ENCODE results near the gene CTXN3. TPM values are rescaled to one million over a fixed set of nuclear protein-coding genes. Genes with fewer than 3 reads are reported as not detected.
A peak's percentile ranks its signal among the peaks of the same experiment; 100 is the strongest.

CTXN3 gene
- total RNA-seq (not detected), polyA plus RNA-seq (0.30 TPM)
- long read RNA-seq, donor 1, result 0 reads
- long read RNA-seq, donor 2, result 0 reads
- long read RNA-seq, donor 3, result 0 reads
- long read RNA-seq, donor 4, result 0 reads
- long read RNA-seq, donor 5, result 0 reads
- long read RNA-seq, donor 6, result 0 reads
- long read RNA-seq, donor 7, result 0 reads
- long read RNA-seq, donor 8, result 0 reads
- long read RNA-seq, donor 9, result 0 reads
- long read RNA-seq, donor 10, result 0 reads

DNA sequence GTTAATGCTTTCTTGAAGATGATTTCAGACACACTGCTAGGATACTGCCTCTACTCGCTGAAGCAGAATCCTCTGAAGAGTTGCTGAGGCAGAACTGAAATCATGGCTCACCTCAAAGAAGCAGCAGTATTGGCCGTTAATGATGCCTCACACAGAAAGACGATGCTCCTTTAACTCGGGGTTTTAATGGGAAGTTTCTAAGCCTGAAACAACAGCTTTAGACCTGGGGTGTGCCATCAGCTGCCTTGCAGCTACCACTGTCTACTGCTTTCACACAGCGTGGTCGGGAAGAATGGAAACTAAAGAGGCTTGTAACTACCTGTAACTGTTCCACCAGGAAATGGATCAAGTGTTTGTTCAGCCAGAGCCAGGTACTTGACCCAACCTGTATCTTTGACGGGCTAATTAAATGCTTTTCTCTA, at the start of gene CTXN3:
TSS of gene CTXN3 (plus strand) at position 65 of the 422 bp plus-strand sequence. CDS start 8,440 bp downstream, outside the sequence.
- Histone ChIP-seq H3K36me3 (ENCODE audit: control insufficient read depth in 2 of 2, insufficient read depth in 2 of 2, low read length in 1 of 2) (no peaks in the 10 kb centered on the region), H3K4me3 (ENCODE audit: low read length in 2 of 2) (no peak within 1 kb of the TSS), H3K27me3 (ENCODE audit: control insufficient read depth in 2 of 2, insufficient read depth in 1 of 2, low read length in 1 of 2) (no peaks in the 10 kb centered on the region), H3K4me1 (ENCODE audit: control insufficient read depth in 2 of 2, insufficient read depth in 2 of 2, low read length in 2 of 2) (no peaks in the 10 kb centered on the region), H3K9me3 (ENCODE audit: control insufficient read depth in 2 of 2, insufficient read depth in 1 of 2, low read length in 1 of 2) (no peaks in the 10 kb centered on the region), H3K27ac (ENCODE audit: low read depth in 1 of 2, low read length in 1 of 2) (peak within 1 kb of the TSS in 1 of 2 donors; percentile 4)
- peak in 1 of 9 donors; percentile 7 for DNase-seq (ENCODE audit: low read depth in 6 of 9, low spot score in 9 of 9)
- 92% methylated on average over 7 of the region's 7 CpGs for WGBS

DNA sequence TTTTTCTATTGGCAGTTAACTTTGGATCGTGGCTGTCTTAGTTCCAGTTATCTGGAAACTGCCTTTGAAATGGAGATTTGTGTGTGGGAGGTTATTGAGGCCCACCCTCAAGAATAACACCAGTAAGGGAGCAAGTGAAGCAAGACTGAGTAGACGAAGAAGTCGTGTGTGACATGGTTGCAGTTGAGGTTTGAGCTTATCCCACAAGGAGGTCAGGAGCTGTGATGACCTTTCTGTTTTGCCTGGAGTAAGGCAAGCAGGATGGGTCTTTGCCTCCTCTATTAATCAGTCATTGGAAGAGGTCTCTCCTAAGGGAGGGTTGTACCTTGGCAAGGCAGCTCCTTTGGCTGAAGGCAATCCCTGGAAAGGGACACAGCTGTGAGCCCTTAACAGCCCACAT, 49.6 kb upstream of the CTXN3 start:
- peaks cover 0 to 28% of the 10 kb centered on the region in 2 donors for H3K4me1 ChIP-seq (ENCODE audit: control insufficient read depth in 2 of 2, insufficient read depth in 2 of 2, low read length in 2 of 2)
- H3K36me3 ChIP-seq (ENCODE audit: control insufficient read depth in 2 of 2, insufficient read depth in 2 of 2, low read length in 1 of 2), result no peaks in the 10 kb centered on the region
- no peaks in the 10 kb centered on the region for H3K27me3 ChIP-seq (ENCODE audit: control insufficient read depth in 2 of 2, insufficient read depth in 1 of 2, low read length in 1 of 2)
- H3K9me3 ChIP-seq (ENCODE audit: control insufficient read depth in 2 of 2, insufficient read depth in 1 of 2, low read length in 1 of 2), result no peaks in the 10 kb centered on the region
- DNase-seq (ENCODE audit: low read depth in 6 of 9, low spot score in 9 of 9), result no peak
- WGBS, result 95% methylated on average over 3 of the region's 3 CpGs
- H3K4me3 ChIP-seq (ENCODE audit: low read length in 2 of 2), result no peak overlapping the region
- H3K27ac ChIP-seq (ENCODE audit: low read depth in 1 of 2, low read length in 1 of 2), result no peak overlapping the region

DNA sequence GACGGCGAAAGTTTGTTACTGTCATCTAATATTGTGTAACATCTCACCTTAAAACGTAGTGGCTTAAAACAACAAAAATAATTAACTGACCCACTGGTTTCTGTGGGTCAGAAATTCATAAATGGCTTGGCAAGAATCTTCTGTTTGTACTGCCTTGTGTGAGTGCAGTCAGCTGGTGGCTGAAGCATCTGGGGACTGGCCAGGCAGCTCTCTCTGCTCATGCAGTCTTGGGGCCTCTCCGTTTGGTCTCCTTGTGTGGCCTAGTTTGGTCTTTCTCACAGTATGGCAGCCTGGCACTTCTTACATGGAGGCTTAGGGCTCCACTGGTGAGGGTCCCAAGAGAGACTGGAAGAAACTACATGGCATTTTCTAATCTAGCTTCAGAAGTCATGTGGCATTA, 49.0 kb upstream of the CTXN3 start:
- no peak for DNase-seq (ENCODE audit: low read depth in 6 of 9, low spot score in 9 of 9)
- Histone ChIP-seq H3K36me3 (ENCODE audit: control insufficient read depth in 2 of 2, insufficient read depth in 2 of 2, low read length in 1 of 2) (no peaks in the 10 kb centered on the region), H3K27ac (ENCODE audit: low read depth in 1 of 2, low read length in 1 of 2) (no peak overlapping the region), H3K4me1 (ENCODE audit: control insufficient read depth in 2 of 2, insufficient read depth in 2 of 2, low read length in 2 of 2) (peaks cover 0 to 26% of the 10 kb centered on the region in 2 donors), H3K27me3 (ENCODE audit: control insufficient read depth in 2 of 2, insufficient read depth in 1 of 2, low read length in 1 of 2) (no peaks in the 10 kb centered on the region), H3K9me3 (ENCODE audit: control insufficient read depth in 2 of 2, insufficient read depth in 1 of 2, low read length in 1 of 2) (no peaks in the 10 kb centered on the region), H3K4me3 (ENCODE audit: low read length in 2 of 2) (no peak overlapping the region)
- WGBS, result 96% methylated on average over 4 of the region's 4 CpGs

DNA sequence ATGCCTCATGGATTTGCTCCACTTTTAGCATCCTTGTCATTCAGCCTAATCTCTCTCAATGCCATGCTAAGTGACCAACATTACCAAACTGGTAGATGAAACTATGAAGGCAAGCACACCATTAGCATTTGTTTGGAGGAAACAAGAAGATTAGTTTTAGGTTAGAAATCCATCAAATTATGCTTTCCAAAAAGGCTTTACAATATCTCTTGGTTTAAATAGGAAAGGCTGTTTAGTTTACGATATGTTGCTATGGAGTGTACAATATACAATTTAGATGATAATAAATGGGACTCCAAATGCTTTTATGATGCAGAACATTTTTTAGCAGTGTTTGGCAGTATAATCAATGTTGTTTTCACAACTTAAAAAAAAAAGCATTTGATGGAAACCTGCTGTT, 47.8 kb upstream of the CTXN3 start:
- H3K27me3 ChIP-seq (ENCODE audit: control insufficient read depth in 2 of 2, insufficient read depth in 1 of 2, low read length in 1 of 2), result no peaks in the 10 kb centered on the region
- WGBS, result 95% methylated on average over 1 of the region's 1 CpG
- no peak overlapping the region for H3K4me3 ChIP-seq (ENCODE audit: low read length in 2 of 2)
- peaks cover 0 to 13% of the 10 kb centered on the region in 2 donors for H3K4me1 ChIP-seq (ENCODE audit: control insufficient read depth in 2 of 2, insufficient read depth in 2 of 2, low read length in 2 of 2)
- no peaks in the 10 kb centered on the region for H3K9me3 ChIP-seq (ENCODE audit: control insufficient read depth in 2 of 2, insufficient read depth in 1 of 2, low read length in 1 of 2)
- H3K36me3 ChIP-seq (ENCODE audit: control insufficient read depth in 2 of 2, insufficient read depth in 2 of 2, low read length in 1 of 2), result no peaks in the 10 kb centered on the region
- DNase-seq (ENCODE audit: low read depth in 6 of 9, low spot score in 9 of 9), result no peak
- no peak overlapping the region for H3K27ac ChIP-seq (ENCODE audit: low read depth in 1 of 2, low read length in 1 of 2)

DNA sequence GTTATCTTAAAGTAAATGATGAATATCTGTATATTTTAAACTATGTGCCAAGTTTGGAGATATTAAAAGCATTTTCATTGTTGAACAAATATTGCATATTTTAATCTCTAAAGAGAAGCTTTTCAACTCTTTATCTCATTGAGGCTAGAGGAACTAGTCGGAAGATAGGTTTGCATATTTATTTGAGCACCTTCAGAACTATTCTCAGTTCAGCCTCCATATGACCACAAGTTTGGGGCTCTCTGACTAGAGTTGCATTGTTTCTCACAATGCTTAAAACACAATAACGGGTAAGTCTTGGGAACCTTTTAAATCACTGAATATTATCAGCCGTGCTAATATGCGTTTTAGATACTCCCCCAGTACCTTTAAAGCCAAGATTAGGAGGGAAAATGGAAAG, 47.3 kb upstream of the CTXN3 start:
- H3K4me3 ChIP-seq (ENCODE audit: low read length in 2 of 2), result no peak overlapping the region
- DNase-seq (ENCODE audit: low read depth in 6 of 9, low spot score in 9 of 9), result no peak
- WGBS, result 98% methylated on average over 4 of the region's 4 CpGs
- no peaks in the 10 kb centered on the region for H3K27me3 ChIP-seq (ENCODE audit: control insufficient read depth in 2 of 2, insufficient read depth in 1 of 2, low read length in 1 of 2)
- H3K27ac ChIP-seq (ENCODE audit: low read depth in 1 of 2, low read length in 1 of 2), result no peak overlapping the region
- H3K9me3 ChIP-seq (ENCODE audit: control insufficient read depth in 2 of 2, insufficient read depth in 1 of 2, low read length in 1 of 2), result no peaks in the 10 kb centered on the region
- H3K36me3 ChIP-seq (ENCODE audit: control insufficient read depth in 2 of 2, insufficient read depth in 2 of 2, low read length in 1 of 2), result no peaks in the 10 kb centered on the region
- peaks cover 0 to 10% of the 10 kb centered on the region in 2 donors for H3K4me1 ChIP-seq (ENCODE audit: control insufficient read depth in 2 of 2, insufficient read depth in 2 of 2, low read length in 2 of 2)

DNA sequence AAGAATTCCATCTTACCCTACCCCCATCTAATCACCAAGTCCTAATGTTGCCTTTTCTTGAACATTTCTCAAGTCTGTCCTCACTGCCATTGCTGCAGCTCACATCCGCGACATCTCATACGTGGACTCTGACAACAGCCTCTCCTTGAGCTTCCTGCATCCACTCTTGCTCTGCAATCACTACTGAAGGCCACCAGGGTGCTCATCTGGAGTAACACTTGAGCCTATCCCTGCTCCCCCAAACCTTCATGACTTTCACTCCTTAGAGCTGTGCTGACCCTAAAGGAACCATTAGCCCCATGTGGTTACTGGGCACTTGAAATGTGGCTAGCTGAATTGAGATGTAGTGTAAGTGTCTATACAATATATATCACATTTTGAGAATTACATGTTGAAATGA, 46.4 kb upstream of the CTXN3 start:
- 97% methylated on average over 3 of the region's 3 CpGs for WGBS
- no peaks in the 10 kb centered on the region for H3K9me3 ChIP-seq (ENCODE audit: control insufficient read depth in 2 of 2, insufficient read depth in 1 of 2, low read length in 1 of 2)
- H3K4me1 ChIP-seq (ENCODE audit: control insufficient read depth in 2 of 2, insufficient read depth in 2 of 2, low read length in 2 of 2), result peaks cover 0 to 1% of the 10 kb centered on the region in 2 donors
- H3K27me3 ChIP-seq (ENCODE audit: control insufficient read depth in 2 of 2, insufficient read depth in 1 of 2, low read length in 1 of 2), result no peaks in the 10 kb centered on the region
- no peak overlapping the region for H3K4me3 ChIP-seq (ENCODE audit: low read length in 2 of 2)
- H3K36me3 ChIP-seq (ENCODE audit: control insufficient read depth in 2 of 2, insufficient read depth in 2 of 2, low read length in 1 of 2), result no peaks in the 10 kb centered on the region
- no peak for DNase-seq (ENCODE audit: low read depth in 6 of 9, low spot score in 9 of 9)
- no peak overlapping the region for H3K27ac ChIP-seq (ENCODE audit: low read depth in 1 of 2, low read length in 1 of 2)

DNA sequence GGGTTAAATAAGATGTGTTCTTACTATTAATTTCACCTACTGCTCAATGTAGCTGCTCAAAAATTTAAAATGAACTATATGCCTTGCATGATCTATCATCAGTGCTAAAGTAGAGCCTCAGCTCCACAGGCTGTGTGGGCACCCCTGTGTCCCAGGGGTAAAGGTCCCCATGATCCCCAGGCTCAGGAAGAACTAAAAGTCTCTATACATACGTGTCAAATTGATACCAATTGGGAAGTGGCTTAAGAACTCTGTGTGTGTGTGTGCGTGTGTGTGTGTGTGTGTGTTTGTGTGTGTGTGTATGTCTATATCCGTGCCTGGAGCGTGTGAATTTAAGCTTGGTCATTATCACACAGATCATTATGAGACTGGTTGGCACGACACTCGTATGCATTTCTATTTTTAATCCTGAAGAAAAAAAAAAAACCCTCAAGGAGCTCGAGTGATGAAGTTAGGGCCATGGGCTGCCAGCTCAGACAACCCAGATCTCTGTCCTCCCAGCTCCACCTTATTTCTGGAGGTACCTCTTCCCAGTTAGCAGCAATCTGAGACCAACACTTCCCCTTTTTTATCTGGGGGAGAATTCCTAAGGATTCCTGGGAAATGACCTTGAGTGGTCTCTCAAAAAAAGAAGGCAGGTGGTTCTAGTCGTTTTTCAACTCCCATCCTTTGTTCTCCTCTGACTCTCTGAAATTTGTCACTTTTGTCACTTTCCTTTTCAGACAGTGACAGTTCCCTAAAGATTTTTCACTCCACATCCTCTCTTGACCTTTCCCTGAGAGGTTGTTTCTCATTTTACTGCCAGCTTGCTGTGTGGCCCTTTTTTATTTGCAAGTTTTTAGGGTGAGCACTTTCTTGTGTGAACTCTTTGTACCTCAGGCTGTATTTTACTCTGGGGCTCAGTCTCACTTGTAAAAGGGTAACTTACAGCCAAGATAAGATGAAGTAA, 45.7 kb upstream of the CTXN3 start:
- Histone ChIP-seq H3K9me3 (ENCODE audit: control insufficient read depth in 2 of 2, insufficient read depth in 1 of 2, low read length in 1 of 2) (no peaks in the 10 kb centered on the region), H3K36me3 (ENCODE audit: control insufficient read depth in 2 of 2, insufficient read depth in 2 of 2, low read length in 1 of 2) (no peaks in the 10 kb centered on the region), H3K4me3 (ENCODE audit: low read length in 2 of 2) (no peak overlapping the region), H3K27ac (ENCODE audit: low read depth in 1 of 2, low read length in 1 of 2) (no peak overlapping the region), H3K4me1 (ENCODE audit: control insufficient read depth in 2 of 2, insufficient read depth in 2 of 2, low read length in 2 of 2) (no peaks in the 10 kb centered on the region), H3K27me3 (ENCODE audit: control insufficient read depth in 2 of 2, insufficient read depth in 1 of 2, low read length in 1 of 2) (no peaks in the 10 kb centered on the region)
- 31% methylated on average over 8 of the region's 8 CpGs for WGBS
- no peak for DNase-seq (ENCODE audit: low read depth in 6 of 9, low spot score in 9 of 9)

DNA sequence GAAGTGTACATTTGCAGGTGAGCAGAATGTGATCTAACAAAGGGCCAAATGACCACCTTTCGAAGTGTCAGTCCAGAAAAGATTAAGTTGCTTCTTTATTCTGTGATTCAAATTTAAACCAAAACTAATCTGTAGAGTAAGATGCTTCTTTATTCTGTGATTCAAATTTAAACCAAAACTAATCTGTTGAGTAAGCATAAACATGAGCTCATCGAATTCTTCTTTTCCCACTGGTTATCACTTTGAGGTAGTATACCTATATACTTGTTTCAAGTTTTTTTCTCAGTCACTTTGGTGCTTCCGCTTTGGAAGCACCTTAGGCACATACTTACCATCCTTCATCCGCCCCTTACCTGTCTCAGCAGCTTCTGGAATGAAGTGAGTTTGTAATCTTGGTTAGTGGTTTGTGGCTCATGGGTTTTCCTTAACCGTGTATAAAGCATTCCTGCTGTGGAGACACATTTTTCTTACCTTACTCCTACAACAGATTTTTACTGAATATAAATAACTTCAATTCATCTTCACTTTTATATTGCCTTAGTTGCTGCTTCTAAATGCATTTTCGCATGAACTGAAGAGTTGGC, 40.7 kb upstream of the CTXN3 start:
- WGBS, result 78% methylated on average over 6 of the region's 6 CpGs
- H3K36me3 ChIP-seq (ENCODE audit: control insufficient read depth in 2 of 2, insufficient read depth in 2 of 2, low read length in 1 of 2), result no peaks in the 10 kb centered on the region
- H3K9me3 ChIP-seq (ENCODE audit: control insufficient read depth in 2 of 2, insufficient read depth in 1 of 2, low read length in 1 of 2), result no peaks in the 10 kb centered on the region
- H3K4me3 ChIP-seq (ENCODE audit: low read length in 2 of 2), result no peak overlapping the region
- H3K27me3 ChIP-seq (ENCODE audit: control insufficient read depth in 2 of 2, insufficient read depth in 1 of 2, low read length in 1 of 2), result no peaks in the 10 kb centered on the region
- H3K27ac ChIP-seq (ENCODE audit: low read depth in 1 of 2, low read length in 1 of 2), result no peak overlapping the region
- H3K4me1 ChIP-seq (ENCODE audit: control insufficient read depth in 2 of 2, insufficient read depth in 2 of 2, low read length in 2 of 2), result peaks cover 0 to 4% of the 10 kb centered on the region in 2 donors
- DNase-seq (ENCODE audit: low read depth in 6 of 9, low spot score in 9 of 9), result no peak

DNA sequence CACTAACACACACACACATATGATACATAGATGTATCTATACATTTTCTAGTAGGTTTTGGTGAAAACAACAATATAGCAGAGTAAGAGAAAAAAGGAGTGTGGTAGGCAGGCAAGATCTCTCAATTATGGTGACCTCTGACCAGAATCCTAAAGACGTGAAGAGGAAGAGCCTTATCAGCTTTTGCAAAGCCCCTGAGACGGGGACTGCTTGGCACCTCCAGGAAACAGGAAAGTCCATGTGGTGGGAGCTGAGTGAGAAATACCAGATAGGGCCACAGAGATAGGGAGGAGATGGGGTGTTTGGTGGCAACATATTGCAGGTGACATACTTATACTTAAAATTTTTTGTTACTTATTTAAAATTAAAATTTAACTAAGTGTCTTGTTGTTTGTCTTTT, 39.9 kb upstream of the CTXN3 start:
- WGBS, result 20% methylated on average over 2 of the region's 2 CpGs
- DNase-seq (ENCODE audit: low read depth in 6 of 9, low spot score in 9 of 9), result no peak

More for the DNA sequence above, 39.9 kb upstream of the CTXN3 start:
- Histone ChIP-seq H3K4me1 (ENCODE audit: control insufficient read depth in 2 of 2, insufficient read depth in 2 of 2, low read length in 2 of 2) (peaks cover 0 to 4% of the 10 kb centered on the region in 2 donors), H3K36me3 (ENCODE audit: control insufficient read depth in 2 of 2, insufficient read depth in 2 of 2, low read length in 1 of 2) (no peaks in the 10 kb centered on the region), H3K27ac (ENCODE audit: low read depth in 1 of 2, low read length in 1 of 2) (no peak overlapping the region), H3K27me3 (ENCODE audit: control insufficient read depth in 2 of 2, insufficient read depth in 1 of 2, low read length in 1 of 2) (no peaks in the 10 kb centered on the region), H3K4me3 (ENCODE audit: low read length in 2 of 2) (no peak overlapping the region), H3K9me3 (ENCODE audit: control insufficient read depth in 2 of 2, insufficient read depth in 1 of 2, low read length in 1 of 2) (no peaks in the 10 kb centered on the region)
